H9 (cell line): ENCODE data around the gene ENOX1. TPM values are rescaled to one million over a fixed set of nuclear protein-coding genes. Genes with fewer than 3 reads are reported as not detected.

Source experiments
- DNase-seq: peaks from one replicate; pipeline ENCODE4 v3.0.0-alpha.2; 2017
- H2AFZ ChIP-seq: one replicate; pipeline ENCODE4 v1.6.1; 2013; ENCODE audit warnings: mild to moderate bottlenecking, low read length, control low read depth, moderate library complexity
- H2AK5ac ChIP-seq: 2 replicates; pipeline ENCODE4 v1.6.1; 2013; ENCODE audit warnings: low read length, control low read depth, mixed read lengths; ENCODE audit not compliant: insufficient read length
- H2BK120ac ChIP-seq: one replicate; pipeline ENCODE4 v1.6.1; 2013; ENCODE audit warnings: low read depth, mild to moderate bottlenecking, low read length, control low read depth, inconsistent platforms; ENCODE audit not compliant: poor library complexity, severe bottlenecking
- H2BK12ac ChIP-seq: 2 replicates; pipeline ENCODE4 v1.6.1; 2013; ENCODE audit warnings: low read length, control low read depth, mixed read lengths, low read depth; ENCODE audit not compliant: insufficient read length
- H2BK15ac ChIP-seq: 2 replicates; pipeline ENCODE4 v1.6.1; 2013; ENCODE audit warnings: low read depth, low read length, control low read depth
- H2BK20ac ChIP-seq: one replicate; pipeline ENCODE4 v1.6.1; 2013; ENCODE audit warnings: low read depth, mild to moderate bottlenecking, low read length, control low read depth, inconsistent platforms; ENCODE audit not compliant: poor library complexity, severe bottlenecking
- H2BK5ac ChIP-seq: 2 replicates; pipeline ENCODE4 v1.6.1; 2013; ENCODE audit warnings: low read length, control low read depth, mixed read lengths; ENCODE audit not compliant: insufficient read length
- H3K14ac ChIP-seq: 2 replicates; pipeline ENCODE4 v1.6.1; 2013; ENCODE audit warnings: low read length, control low read depth; ENCODE audit not compliant: insufficient read depth
- H3K18ac ChIP-seq: 2 replicates; pipeline ENCODE4 v1.6.1; 2013; ENCODE audit warnings: low read depth, mild to moderate bottlenecking, mixed read lengths, low read length, control low read depth; ENCODE audit not compliant: insufficient read length
- H3K23ac ChIP-seq: 2 replicates; pipeline ENCODE4 v1.6.1; 2013; ENCODE audit warnings: low read length, control low read depth, mixed read lengths, low read depth; ENCODE audit not compliant: insufficient read length
- H3K23me2 ChIP-seq: 2 replicates; pipeline ENCODE4 v1.6.1; 2013; ENCODE audit warnings: low read depth, mild to moderate bottlenecking, mixed read lengths, low read length, control low read depth; ENCODE audit not compliant: insufficient read length, poor library complexity, severe bottlenecking
- H3K27ac ChIP-seq: 2 replicates; pipeline ENCODE4 v1.5.1; 2013; ENCODE audit warnings: low read length, control low read depth, mixed read lengths, low read depth; ENCODE audit not compliant: insufficient read length
- H3K27me3 ChIP-seq: 2 replicates; pipeline ENCODE4 v1.6.1; 2013; ENCODE audit warnings: low read length, control low read depth, inconsistent platforms; ENCODE audit not compliant: insufficient read depth
- H3K4ac ChIP-seq: 2 replicates; pipeline ENCODE4 v1.6.1; 2013; ENCODE audit warnings: low read depth, mild to moderate bottlenecking, control low read depth, inconsistent platforms, low read length, moderate library complexity
- H3K4me1 ChIP-seq: 2 replicates; pipeline ENCODE4 v1.6.1; 2013; ENCODE audit warnings: low read length, control low read depth, inconsistent platforms; ENCODE audit not compliant: insufficient read depth
- H3K4me2 ChIP-seq: 2 replicates; pipeline ENCODE4 v1.6.1; 2013; ENCODE audit warnings: low read length, control low read depth, mixed read lengths; ENCODE audit not compliant: insufficient read length, insufficient read depth
- H3K56ac ChIP-seq: 2 replicates; pipeline ENCODE4 v1.6.1; 2013; ENCODE audit warnings: low read depth, mild to moderate bottlenecking, mixed read lengths, low read length, control low read depth; ENCODE audit not compliant: insufficient read length
- H3K79me1 ChIP-seq: 2 replicates; pipeline ENCODE4 v1.6.1; 2013; ENCODE audit warnings: low read depth, mild to moderate bottlenecking, moderate library complexity, low read length, control low read depth, inconsistent platforms; ENCODE audit not compliant: insufficient read depth, poor library complexity, severe bottlenecking
- H3K79me2 ChIP-seq: 2 replicates; pipeline ENCODE4 v1.6.1; 2013; ENCODE audit warnings: low read length, control low read depth, inconsistent platforms; ENCODE audit not compliant: insufficient read depth
- H3K9ac ChIP-seq: 2 replicates; pipeline ENCODE4 v1.6.1; 2013; ENCODE audit warnings: low read length, control low read depth, mixed read lengths; ENCODE audit not compliant: insufficient read length; ENCODE audit errors: extremely low read depth
- H3K9me3 ChIP-seq: one replicate; pipeline ENCODE4 v1.6.1; 2013; ENCODE audit warnings: low read depth, low read length, inconsistent platforms; ENCODE audit not compliant: control insufficient read depth
- H3T11ph ChIP-seq: one replicate; pipeline ENCODE4 v1.6.1; 2013; ENCODE audit warnings: mild to moderate bottlenecking, low read length, control low read depth, inconsistent platforms
- H4K20me1 ChIP-seq: one replicate; pipeline ENCODE4 v1.6.1; 2013; ENCODE audit not compliant: control insufficient read depth, insufficient read length, insufficient read depth
- H4K5ac ChIP-seq: 2 replicates; pipeline ENCODE4 v1.6.1; 2013; ENCODE audit warnings: low read depth, mild to moderate bottlenecking, mixed read lengths, low read length, control low read depth; ENCODE audit not compliant: insufficient read length
- H4K8ac ChIP-seq: replicated peaks from 2 replicates; pipeline ENCODE4 v1.6.1; 2013; ENCODE audit warnings: low read length, control low read depth, mixed read lengths, low read depth; ENCODE audit not compliant: insufficient read length
- H4K91ac ChIP-seq: 2 replicates; pipeline ENCODE4 v1.6.1; 2013; ENCODE audit warnings: low read depth, mild to moderate bottlenecking, moderate library complexity, mixed read lengths, low read length, control low read depth; ENCODE audit not compliant: insufficient read length
- H3K27ac Mint-ChIP-seq, 3 experiments: 2 replicates in 2 of 3; 3 replicates in 1 of 3; pipeline ENCODE4 v1.8.0; 2020 to 2021; ENCODE audit warnings: mixed read lengths in 3 of 3, mild to moderate bottlenecking in 1 of 3, moderate library complexity in 1 of 3
- H3K27me3 Mint-ChIP-seq: 2 replicates; pipeline ENCODE4 v1.8.0; 2021; ENCODE audit warnings: low read depth, mild to moderate bottlenecking, moderate library complexity, mixed read lengths
- H3K36me3 Mint-ChIP-seq, 3 experiments: 2 replicates in 2 of 3; 3 replicates in 1 of 3; pipeline ENCODE4 v1.8.0; 2020 to 2021; ENCODE audit warnings: low read depth in 3 of 3, mixed read lengths in 3 of 3; ENCODE audit not compliant: insufficient read depth in 1 of 3
- H3K4me1 Mint-ChIP-seq, 2 experiments: 2 replicates each; pipeline ENCODE4 v1.8.0; 2020; ENCODE audit warnings: mixed read lengths in 2 of 2
- H3K4me3 Mint-ChIP-seq, 2 experiments: 2 replicates in 1 of 2; 3 replicates in 1 of 2; pipeline ENCODE4 v1.8.0; 2020 to 2021; ENCODE audit warnings: mild to moderate bottlenecking in 2 of 2, mixed read lengths in 2 of 2, moderate library complexity in 1 of 2
- H3K9me3 Mint-ChIP-seq, 2 experiments: 2 replicates in 1 of 2; 3 replicates in 1 of 2; pipeline ENCODE4 v1.8.0; 2020; ENCODE audit warnings: mild to moderate bottlenecking in 2 of 2, mixed read lengths in 2 of 2, moderate library complexity in 1 of 2
- CTCF ChIP-seq: fragments of 200-600 bp; sonication (generic); conservative IDR thresholded peaks from 3 replicates; pipeline ENCODE4 v1.8.0; 2021; ENCODE audit warnings: antibody characterized with exemption, mild to moderate bottlenecking
- WGBS: extraction: QIAGEN DNeasy Blood & Tissue Kit; methylation state at CpG from one replicate; pipeline ENCODE4 v1.1.7; 2013; ENCODE audit warnings: missing lambda C conversion rate, low lambda C conversion rate, mixed read lengths; ENCODE audit not compliant: insufficient read length; ENCODE audit errors: extremely low coverage; 5-methylcytosine and 5-hydroxymethylcytosine counted together
- total RNA-seq: library from RNA; stranded (reverse); gene quantifications from 2 replicates; pipeline ENCODE4 v1.2.1, GENCODE V29; 2021

The ENOX1 gene
- total RNA-seq, 1 experiment from 2014 or later = 0.24 TPM

GRCh38 chr13:43425234-43425633 is 361.5 kb downstream of the ENOX1 start:
- H3K79me1 ChIP-seq = no peaks in the 10 kb centered on the region
- no peak overlapping the region for H3K18ac ChIP-seq
- no peak overlapping the region for H4K5ac ChIP-seq
- WGBS = no CpG with 5 or more reads among the region's 1 CpG
- Mint-ChIP-seq H3K9me3 (peaks cover 3 to 4% of the 10 kb centered on the region in 2 experiments; a peak in 3 of 5 replicates), H3K36me3 (peaks cover 0 to 8% (median 2%) of the 10 kb centered on the region in 3 experiments; a peak in 4 of 7 replicates), H3K27ac (peak overlapping the region; percentile 51 to 87 (median 62); a peak in 4 of 7 replicates), H3K27me3 (peaks cover 2% of the 10 kb centered on the region; the same call in 1 of the 2 replicates), H3K4me3 (no peak overlapping the region), H3K4me1 (peaks cover 40 to 47% of the 10 kb centered on the region in 2 experiments)
- H4K20me1 ChIP-seq = no peaks in the 10 kb centered on the region
- TF ChIP-seq CTCF = no peak
- no peak overlapping the region for H2AK5ac ChIP-seq
- H3K27ac ChIP-seq = no peak overlapping the region
- H2BK15ac ChIP-seq = no peak overlapping the region
- no peak overlapping the region for H2BK5ac ChIP-seq
- no peak overlapping the region for H4K8ac ChIP-seq
- no peak overlapping the region for H3K14ac ChIP-seq
- H2AFZ ChIP-seq = no peak overlapping the region
- H3K9me3 ChIP-seq = no peaks in the 10 kb centered on the region
- no peak overlapping the region for H3K23ac ChIP-seq
- H3K4ac ChIP-seq = no peak overlapping the region
- no peaks in the 10 kb centered on the region for H3K79me2 ChIP-seq
- H3T11ph ChIP-seq = no peak overlapping the region
- DNase-seq = no peak
- no peak overlapping the region for H4K91ac ChIP-seq
- peaks cover 10% of the 10 kb centered on the region for H3K4me1 ChIP-seq
- no peak overlapping the region for H2BK120ac ChIP-seq
- H3K56ac ChIP-seq = no peak overlapping the region
- no peak overlapping the region for H3K4me2 ChIP-seq
- no peak overlapping the region for H2BK20ac ChIP-seq
- no peak overlapping the region for H2BK12ac ChIP-seq
- H3K27me3 ChIP-seq = no peaks in the 10 kb centered on the region
- H3K23me2 ChIP-seq = no peaks in the 10 kb centered on the region
- H3K9ac ChIP-seq = no peak overlapping the region
